B cell (primary cell): Measurements from ENCODE around the gene TPGS2. TPM values are rescaled to one million over a fixed set of nuclear protein-coding genes. Genes with fewer than 3 reads are reported as not detected.

Experiments
- ATAC-seq: fragments of 200-7000 bp; cut with Tn5 transposase; one replicate; pipeline ENCODE4 v1.10.0; 2021; ENCODE audit warnings: low read depth, mild to moderate bottlenecking, moderate number of reproducible peaks, moderate library complexity
- CTCF ChIA-PET: fragments of 350-600 bp; sonication (Branson Sonifier 250); formaldehyde crosslinking; loops from one replicate; lab custom pipeline; 2021; ENCODE audit warnings: antibody characterized with exemption, inconsistent platforms; lab: Charles Lee
- POLR2A ChIA-PET: fragments of 350-600 bp; sonication (Branson Sonifier 250); formaldehyde crosslinking; loops from one replicate; lab custom pipeline; 2021; ENCODE audit warnings: antibody characterized with exemption; lab: Charles Lee
- DNase-seq: peaks from one replicate; pipeline ENCODE4 v3.0.0; 2013
- H2AFZ ChIP-seq: 2 replicates; pipeline ENCODE4 v1.6.1; 2012; ENCODE audit warnings: mild to moderate bottlenecking, low read depth, low read length; ENCODE audit not compliant: insufficient read depth, poor library complexity, severe bottlenecking
- H3K27ac ChIP-seq, 2 donors: 1 replicate in 1 of 2; 2 replicates in 1 of 2; pipeline ENCODE4 v1.5.1; 2012 to 2013; ENCODE audit warnings: low read length in 2 of 2, mild to moderate bottlenecking in 2 of 2, moderate library complexity in 1 of 2
- H3K27me3 ChIP-seq, 4 experiments: fragments of 200-600 bp in 1 of 4; sonication (generic) in 1 of 4; replicated peaks in 1 of 4; 1 replicate in 2 of 4; 2 replicates in 2 of 4; pipeline versions ENCODE4 v1.6.1 to v1.7.0; 2013 to 2016; ENCODE audit warnings: low read length in 3 of 4, mild to moderate bottlenecking in 2 of 4, mixed read lengths in 1 of 4, moderate library complexity in 1 of 4; ENCODE audit not compliant: insufficient read depth in 4 of 4, control insufficient read depth in 3 of 4; ENCODE audit errors: control extremely low read depth in 1 of 4
- H3K36me3 ChIP-seq, 2 experiments: replicated peaks in 1 of 2; 1 replicate in 1 of 2; 2 replicates in 1 of 2; pipeline versions ENCODE4 v1.6.1 to v1.7.1; 2013; ENCODE audit warnings: low read length in 1 of 2; ENCODE audit not compliant: insufficient read depth in 2 of 2, control insufficient read depth in 1 of 2; ENCODE audit errors: control extremely low read depth in 1 of 2, extremely low read depth in 1 of 2
- H3K4me1 ChIP-seq, 2 donors: fragments of 200-600 bp in 1 of 2; sonication (generic) in 1 of 2; 1 replicate in 1 of 2; 2 replicates in 1 of 2; pipeline versions ENCODE4 v1.5.1 to v1.6.1; 2013 to 2017; ENCODE audit warnings: low read length in 2 of 2; ENCODE audit not compliant: control insufficient read depth in 2 of 2, insufficient read depth in 2 of 2
- H3K4me2 ChIP-seq: replicated peaks from 2 replicates; pipeline ENCODE3; 2012; ENCODE audit warnings: mild to moderate bottlenecking, low read depth, low read length; ENCODE audit not compliant: poor library complexity, severe bottlenecking
- H3K4me3 ChIP-seq, 5 experiments: fragments of 200-600 bp in 1 of 5; sonication (generic) in 1 of 5; 1 replicate in 3 of 5; 2 replicates in 2 of 5; pipeline versions ENCODE4 v1.5.1 to v1.7.0; 2011 to 2016; ENCODE audit warnings: low read length in 4 of 5, mild to moderate bottlenecking in 4 of 5, low read depth in 2 of 5, control low read depth in 1 of 5, moderate library complexity in 1 of 5; ENCODE audit not compliant: insufficient read depth in 1 of 5; ENCODE audit errors: control extremely low read depth in 1 of 5, extremely low read depth in 1 of 5
- H3K79me2 ChIP-seq: fragments of 200-600 bp; sonication (generic); one replicate; pipeline ENCODE4 v1.6.0; 2016; ENCODE audit warnings: low read length; ENCODE audit not compliant: control insufficient read depth, insufficient read depth
- H3K9ac ChIP-seq: fragments of 200-600 bp; sonication (generic); 2 replicates; pipeline ENCODE4 v1.6.1; 2017; ENCODE audit warnings: mild to moderate bottlenecking, low read length, moderate library complexity
- H3K9me3 ChIP-seq, 3 donors: one replicate each; pipeline versions ENCODE4 v1.6.1 to v1.7.1; 2013; ENCODE audit warnings: low read length in 2 of 3; ENCODE audit not compliant: control insufficient read depth in 2 of 3, insufficient read depth in 1 of 3; ENCODE audit errors: control extremely low read depth in 1 of 3
- H4K20me1 ChIP-seq: 2 replicates; pipeline ENCODE4 v1.6.0; 2012; ENCODE audit warnings: mild to moderate bottlenecking, low read length; ENCODE audit not compliant: insufficient read depth, control insufficient read depth, poor library complexity, severe bottlenecking
- H3K27ac Mint-ChIP-seq: one replicate; pipeline ENCODE4 v1.8.0; 2021; ENCODE audit warnings: mixed read lengths
- H3K27me3 Mint-ChIP-seq: one replicate; pipeline ENCODE4 v1.8.0; 2021; ENCODE audit warnings: mixed read lengths
- H3K4me1 Mint-ChIP-seq: one replicate; pipeline ENCODE4 v1.8.0; 2021; ENCODE audit warnings: mixed read lengths
- H3K4me3 Mint-ChIP-seq: one replicate; pipeline ENCODE4 v1.8.0; 2021; ENCODE audit warnings: mixed read lengths
- H3K9me3 Mint-ChIP-seq: one replicate; pipeline ENCODE4 v1.8.0; 2022; ENCODE audit warnings: mixed read lengths; ENCODE audit not compliant: insufficient read depth
- EZH2 ChIP-seq: IDR thresholded peaks from 2 replicates; pipeline ENCODE4 v1.6.1; 2012; ENCODE audit warnings: borderline replicate concordance, low read depth, mild to moderate bottlenecking, moderate library complexity, low read length; ENCODE audit not compliant: insufficient read depth, poor library complexity, severe bottlenecking
- WGBS: methylation state at CpG from one replicate; pipeline ENCODE4 v1.1.5; 2013; ENCODE audit warnings: missing lambda C conversion rate; ENCODE audit not compliant: insufficient coverage; 5-methylcytosine and 5-hydroxymethylcytosine counted together
- intact Hi-C: fragments of 100-400 bp; cut with micrococcal nuclease; formaldehyde crosslinking; loops from one replicate; pipeline ENCODE4 v1.10.0; 2022
- polyA plus RNA-seq: library from polyadenylated mRNA; depleted of rRNA; stranded (reverse); fragments of >200 nt; gene quantifications from 2 replicates; pipeline ENCODE4 v1.2.3, GENCODE V29; 2012
- total RNA-seq, 2 donors: library from RNA; stranded (reverse); fragments of 120-200 nt in 1 of 2; gene quantifications; 1 replicate in 1 of 2; 2 replicates in 1 of 2; pipeline versions ENCODE4 v1.2.3 to v1.2.4, GENCODE V29; 2013 to 2022
- TF ChIP-seq, protein P1 (sequence below): fragments of 200-600 bp; IDR thresholded peaks from one replicate; pipeline ENCODE4 v1.8.0; 2022; ENCODE audit warnings: antibody characterized with exemption, mild to moderate bottlenecking

TPGS2 gene
- total and polyA plus RNA-seq, 2 donors (not counting 1 experiment from before 2014, with no cell fraction given) = 45.2 to 50.9 TPM

- WGBS = 19% methylated on average over 16 of the region's 17 CpGs
- peak overlapping the region; percentile 100 for H2AFZ ChIP-seq
- no peaks in the 10 kb centered on the region for H3K9me3 Mint-ChIP-seq
- peaks cover 37% of the 10 kb centered on the region for H3K4me1 Mint-ChIP-seq
- H3K9ac ChIP-seq = peak overlapping the region; percentile 94
- DNase-seq = peak; percentile 15
- no peaks in the 10 kb centered on the region for H3K9me3 ChIP-seq
- peaks cover 15% of the 10 kb centered on the region for H3K79me2 ChIP-seq
- H3K27me3 ChIP-seq = no peaks in the 10 kb centered on the region
- peaks cover 19 to 22% of the 10 kb centered on the region in 2 donors for H3K4me1 ChIP-seq
- TF ChIP-seq EZH2 = no peak
- H3K27ac Mint-ChIP-seq = peak overlapping the region; percentile 87
- ATAC-seq = no peak
- H3K4me3 ChIP-seq = peak overlapping the region; percentile 69 to 99 (median 79)
- no peaks in the 10 kb centered on the region for H3K36me3 ChIP-seq
- no peaks in the 10 kb centered on the region for H4K20me1 ChIP-seq
- peak overlapping the region; percentile 88 for H3K4me2 ChIP-seq
- CTCF ChIA-PET = interaction anchor here (0.9 to 1.7 kb wide), 6 partner anchors 13 to 141 kb away, joined by 3 to 4 read pairs (median 4); no protein-coding TSS in a partner anchor
- H3K27me3 Mint-ChIP-seq = no peaks in the 10 kb centered on the region
- intact Hi-C loops = loop anchor here (2.0 to 10.0 kb wide), 2 partner anchors 857 to 1335 kb away; partner anchors contain the start of genes INO80C and RMP24
- POLR2A ChIA-PET = no interaction called here
- H3K4me3 Mint-ChIP-seq = peak overlapping the region; percentile 87
- peak overlapping the region; percentile 77 to 81 for H3K27ac ChIP-seq
These were observed 758 bp upstream of the TPGS2 start for GRCh38 chr18:36829362-36830157.

DNA sequence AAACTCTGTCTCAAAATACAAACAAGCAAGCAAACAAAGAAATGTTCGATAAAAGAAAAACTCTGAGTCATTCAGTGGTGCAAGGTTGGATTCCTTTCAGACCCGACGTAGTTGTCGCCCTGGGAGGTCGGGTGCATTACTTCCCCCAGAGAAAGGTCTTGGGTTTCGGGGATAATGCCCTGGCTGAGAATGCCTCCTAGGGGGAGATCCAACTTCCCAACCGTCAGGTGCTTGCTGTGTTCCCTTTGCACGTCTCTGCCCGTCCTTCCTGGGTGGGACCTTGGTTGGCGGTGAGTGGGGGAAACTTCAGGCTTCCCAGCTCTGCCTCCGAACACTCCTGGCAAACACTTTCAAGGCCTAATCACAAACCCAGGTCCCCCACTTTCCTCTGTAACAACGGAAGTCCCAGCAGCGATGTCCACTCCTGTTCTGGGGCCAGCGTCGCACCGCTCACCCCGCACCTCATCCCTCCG lies 609 bp downstream of the TPGS2 start:
- H3K79me2 ChIP-seq = peaks cover 18% of the 10 kb centered on the region
- TF ChIP-seq, protein P1, sequence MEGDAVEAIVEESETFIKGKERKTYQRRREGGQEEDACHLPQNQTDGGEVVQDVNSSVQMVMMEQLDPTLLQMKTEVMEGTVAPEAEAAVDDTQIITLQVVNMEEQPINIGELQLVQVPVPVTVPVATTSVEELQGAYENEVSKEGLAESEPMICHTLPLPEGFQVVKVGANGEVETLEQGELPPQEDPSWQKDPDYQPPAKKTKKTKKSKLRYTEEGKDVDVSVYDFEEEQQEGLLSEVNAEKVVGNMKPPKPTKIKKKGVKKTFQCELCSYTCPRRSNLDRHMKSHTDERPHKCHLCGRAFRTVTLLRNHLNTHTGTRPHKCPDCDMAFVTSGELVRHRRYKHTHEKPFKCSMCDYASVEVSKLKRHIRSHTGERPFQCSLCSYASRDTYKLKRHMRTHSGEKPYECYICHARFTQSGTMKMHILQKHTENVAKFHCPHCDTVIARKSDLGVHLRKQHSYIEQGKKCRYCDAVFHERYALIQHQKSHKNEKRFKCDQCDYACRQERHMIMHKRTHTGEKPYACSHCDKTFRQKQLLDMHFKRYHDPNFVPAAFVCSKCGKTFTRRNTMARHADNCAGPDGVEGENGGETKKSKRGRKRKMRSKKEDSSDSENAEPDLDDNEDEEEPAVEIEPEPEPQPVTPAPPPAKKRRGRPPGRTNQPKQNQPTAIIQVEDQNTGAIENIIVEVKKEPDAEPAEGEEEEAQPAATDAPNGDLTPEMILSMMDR = no peak
- TF ChIP-seq EZH2 = no peak
- no peaks in the 10 kb centered on the region for H4K20me1 ChIP-seq
- peak overlapping the region; percentile 87 for H3K27ac Mint-ChIP-seq
- peak overlapping the region; percentile 87 for H3K4me3 Mint-ChIP-seq
- ChIA-PET CTCF (interaction anchor here (0.9 to 1.7 kb wide), 3 partner anchors 14 to 19 kb away, joined by 3 to 4 read pairs (median 4); no protein-coding TSS in a partner anchor), POLR2A (no interaction called here)
- peak overlapping the region; percentile 36 to 81 for H3K27ac ChIP-seq
- H3K36me3 ChIP-seq = no peaks in the 10 kb centered on the region
- intact Hi-C loops = loop anchor here (1.0 to 10.0 kb wide), 3 partner anchors 699 to 1333 kb away; partner anchors contain the start of genes ELP2, INO80C, RMP24 and SLC39A6
- H3K9me3 ChIP-seq = no peaks in the 10 kb centered on the region
- H3K4me1 Mint-ChIP-seq = peaks cover 37% of the 10 kb centered on the region
- H3K4me3 ChIP-seq = peak overlapping the region; percentile 53 to 99 (median 79)
- peak overlapping the region; percentile 88 for H3K4me2 ChIP-seq
- H2AFZ ChIP-seq = peak overlapping the region; percentile 100
- H3K4me1 ChIP-seq = peaks cover 19 to 22% of the 10 kb centered on the region in 2 donors
- H3K9me3 Mint-ChIP-seq = no peaks in the 10 kb centered on the region
- WGBS = 2% methylated on average over 17 of the region's 18 CpGs
- DNase-seq (no peak), ATAC-seq (no peak)
- peak overlapping the region; percentile 94 for H3K9ac ChIP-seq
- H3K27me3 ChIP-seq = no peaks in the 10 kb centered on the region
- no peaks in the 10 kb centered on the region for H3K27me3 Mint-ChIP-seq
